GM18519 (cell line): ENCODE measurements around the gene ACOX3.
"Not testable (repeated sequence)": the region's sequence is repeated elsewhere in the genome, so short reads cannot be mapped to it uniquely, and the experiment has no call there.

Source experiments
- ATAC-seq: cut with Tn5 transposase; IDR thresholded peaks from one replicate; pipeline ENCODE4 v1.9.1; 2021; ENCODE audit warnings: mild to moderate bottlenecking, moderate library complexity; ENCODE audit not compliant: unreplicated experiment, low FRiP score

The ACOX3 gene

GRCh38 chr4:8391071-8391470 lies 49.5 kb downstream of the ACOX3 start:
- ATAC-seq = no peak

- ATAC-seq = no peak
Observed at GRCh38 chr4:8390577-8390976, 49.9 kb downstream of the ACOX3 start.

- no peak for ATAC-seq
Observed at GRCh38 chr4:8388528-8388870, 52.0 kb downstream of the ACOX3 start.

GRCh38 chr4:8387615-8388527 lies 52.7 kb downstream of the ACOX3 start:
- ATAC-seq = no peak

- no peak for ATAC-seq
Observed at GRCh38 chr4:8387194-8387593, 53.3 kb downstream of the ACOX3 start.

- no peak for ATAC-seq
Observed at GRCh38 chr4:8386731-8387130, 53.8 kb downstream of the ACOX3 start.

GRCh38 chr4:8386131-8386530 lies 54.4 kb downstream of the ACOX3 start:
- not testable (repeated sequence) for ATAC-seq

GRCh38 chr4:8385611-8386010 lies 54.9 kb downstream of the ACOX3 start:
- ATAC-seq = no peak

- no peak for ATAC-seq
Observed at GRCh38 chr4:8385106-8385505, 55.4 kb downstream of the ACOX3 start.

- no peak for ATAC-seq
Observed at GRCh38 chr4:8384397-8385060, 56.0 kb downstream of the ACOX3 start.

- no peak for ATAC-seq
Observed at GRCh38 chr4:8383451-8384160, 56.9 kb downstream of the ACOX3 start.

- ATAC-seq = no peak
Observed at GRCh38 chr4:8383016-8383415, 57.5 kb downstream of the ACOX3 start.

GRCh38 chr4:8381814-8382581 lies 58.5 kb downstream of the ACOX3 start:
- no peak for ATAC-seq

GRCh38 chr4:8380511-8381415 lies 59.8 kb downstream of the ACOX3 start:
- no peak for ATAC-seq

- ATAC-seq = no peak
Observed at GRCh38 chr4:8379771-8380170, 60.8 kb downstream of the ACOX3 start.

GRCh38 chr4:8379281-8379680 lies 61.2 kb downstream of the ACOX3 start:
- ATAC-seq = no peak

- no peak for ATAC-seq
Observed at GRCh38 chr4:8378776-8379175, 61.7 kb downstream of the ACOX3 start.

- ATAC-seq = no peak
Observed at GRCh38 chr4:8378101-8378724, 62.3 kb downstream of the ACOX3 start.
